NCI-H2081 treated with DMSO at 0.1 percent for 48 hours (cell line): ENCODE measurements around the gene MIER2.
"Not testable (repeated sequence)": the region's sequence is repeated elsewhere in the genome, so short reads cannot be mapped to it uniquely, and the experiment has no call there.

Experiments used
- DNase-seq: peaks from one replicate; lab custom pipeline; 2025; lab: John Stamatoyannopoulos, UW

The MIER2 gene

GRCh38 chr19:282501-282900, 62.1 kb downstream of the MIER2 start:
- no peak for DNase-seq

- no peak for DNase-seq
Observed at GRCh38 chr19:281992-282391, 62.6 kb downstream of the MIER2 start.

- DNase-seq = no peak
Observed at GRCh38 chr19:281156-281853, 63.3 kb downstream of the MIER2 start.

GRCh38 chr19:280541-281009, 64.0 kb downstream of the MIER2 start:
- DNase-seq = no peak

- no peak for DNase-seq
Observed at GRCh38 chr19:279656-280055, 64.9 kb downstream of the MIER2 start.

GRCh38 chr19:279231-279630, 65.4 kb downstream of the MIER2 start:
- no peak for DNase-seq

- DNase-seq = no peak
Observed at GRCh38 chr19:277581-278165, 66.9 kb downstream of the MIER2 start.

- DNase-seq = no peak
Observed at GRCh38 chr19:277131-277530, 67.5 kb downstream of the MIER2 start.

GRCh38 chr19:275958-276646, 68.5 kb downstream of the MIER2 start:
- no peak for DNase-seq

GRCh38 chr19:275000-275399, 69.6 kb downstream of the MIER2 start:
- DNase-seq = no peak

GRCh38 chr19:273393-273792, 71.2 kb downstream of the MIER2 start:
- no peak for DNase-seq

GRCh38 chr19:271856-272255, 72.7 kb downstream of the MIER2 start:
- no peak for DNase-seq

- not testable (repeated sequence) for DNase-seq
Observed at GRCh38 chr19:270766-271318, 73.8 kb downstream of the MIER2 start.

GRCh38 chr19:269241-269640, 75.4 kb downstream of the MIER2 start:
- no peak for DNase-seq

- DNase-seq = no peak
Observed at GRCh38 chr19:262125-262524, 82.5 kb downstream of the MIER2 start.

GRCh38 chr19:256804-257203, 87.8 kb downstream of the MIER2 start:
- DNase-seq = not testable (repeated sequence)
